ENCODE results near the gene SLC24A5.

The SLC24A5 gene

DNA sequence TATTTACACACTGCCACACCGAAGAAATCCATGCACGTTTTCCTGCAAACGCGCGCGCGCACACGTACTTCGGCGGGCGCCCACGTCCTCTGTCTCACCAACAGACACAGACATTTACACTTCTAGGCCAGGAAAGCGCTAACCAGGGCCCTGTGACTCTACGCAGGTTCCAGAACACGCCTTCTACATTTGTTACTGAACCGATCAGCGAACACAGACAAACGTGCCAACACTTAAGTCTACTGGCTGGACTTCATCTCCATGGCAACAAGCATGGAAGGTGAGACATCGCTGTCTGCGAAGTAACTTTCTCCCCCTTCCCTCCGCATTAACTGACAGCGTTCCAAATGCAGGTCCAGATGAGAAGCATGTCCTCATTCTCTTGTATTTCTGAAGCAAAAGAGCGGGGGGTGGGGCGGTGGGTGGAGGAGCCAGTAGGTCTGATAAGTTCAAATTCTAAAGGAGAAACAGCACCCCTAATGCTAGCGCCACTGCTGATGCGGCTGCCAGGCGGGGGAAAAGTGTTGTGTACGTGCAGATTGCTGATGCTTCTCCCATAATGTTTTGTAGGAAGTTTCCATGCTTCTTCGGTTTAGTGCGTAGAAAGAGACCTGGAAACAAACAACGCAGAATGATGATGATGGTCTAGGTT lies 70.9 kb downstream of the SLC24A5 start, which contains the start of gene CTXN2:
Gene CTXN2 (plus strand): TSS at position 92 of the 652 bp plus-strand sequence. CDS start 9,636 bp downstream, outside the sequence.
- DNase-seq, result no peak

Data from GF-D8 (cell line).